Measurements from ENCODE around the gene TPST2. TPM values are rescaled to one million over a fixed set of nuclear protein-coding genes. Genes with fewer than 3 reads are reported as not detected.
A peak's percentile ranks its signal among the peaks of the same experiment; 100 is the strongest.

The TPST2 gene
- total and polyA plus RNA-seq, 2 of the 4 experiments (the other 2 are of a cell fraction), result 42.5 to 63.6 TPM

- H3K4me3 ChIP-seq (ENCODE audit: insufficient read depth, low read depth, low read length), result no peak overlapping the region
- no peak overlapping the region for H2BK15ac ChIP-seq (ENCODE audit: low read depth, low read length)
- BruUV-seq (replicated peaks), result no TSS peak
- POLR2A ChIA-PET (ENCODE audit: unreplicated experiment), result no interaction called here
- H3K9ac ChIP-seq (ENCODE audit: low read depth, low read length), result no peak overlapping the region
- H3K9me1 ChIP-seq (ENCODE audit: insufficient read depth, low read length), result no peaks in the 10 kb centered on the region
- CTCF ChIA-PET, result no interaction called here
- H2BK120ac ChIP-seq (ENCODE audit: low read depth, low read length), result no peak overlapping the region
- no peak overlapping the region for H2BK5ac ChIP-seq (ENCODE audit: low read depth, low read length, poor library complexity, severe bottlenecking)
- H3K79me1 ChIP-seq (ENCODE audit: low read depth in 1 of 2, low read length in 2 of 2), result peaks cover 26 to 48% of the 10 kb centered on the region in 2 experiments
- no peak overlapping the region for H4K8ac ChIP-seq (ENCODE audit: low read depth in 2 of 2, low read length in 2 of 2)
- H3K4me2 ChIP-seq (ENCODE audit: low read depth, low read length), result no peak overlapping the region
- H3K27me3 ChIP-seq (ENCODE audit: control insufficient read depth, insufficient read depth, low read length), result no peaks in the 10 kb centered on the region
- no peak overlapping the region for H2AK5ac ChIP-seq (ENCODE audit: low read depth, low read length)
- dilution Hi-C loops (cut with HindIII; ENCODE audit: low sequenced_read_pairs, unreplicated experiment), result no loop called here
- no peak overlapping the region for H3K27ac ChIP-seq (ENCODE audit: insufficient read depth, low read length)
- no peak overlapping the region for H3K18ac ChIP-seq (ENCODE audit: low read depth, low read length)
- no peak overlapping the region for H2AK9ac ChIP-seq (replicated peaks; ENCODE audit: low read depth, low read length, poor library complexity)
- no peak overlapping the region for H4K91ac ChIP-seq (ENCODE audit: insufficient read depth, low read depth, low read length)
- intact Hi-C loops (cut with micrococcal nuclease), result no loop called here
- DNase-seq (no peak), ATAC-seq (ENCODE audit: low read depth) (no peak)
- no peak overlapping the region for H4K5ac ChIP-seq (ENCODE audit: low read depth, low read length)
- H3K9me3 ChIP-seq (ENCODE audit: control insufficient read depth, insufficient read depth, low read length), result no peaks in the 10 kb centered on the region
- H4K20me1 ChIP-seq (ENCODE audit: insufficient read depth, low read length), result no peaks in the 10 kb centered on the region; the same call in 1 of the 2 replicates
- H3K56ac ChIP-seq (ENCODE audit: extremely low read depth, insufficient read depth, low read length), result no peak overlapping the region
- H3K23ac ChIP-seq (ENCODE audit: low read depth, low read length), result no peak overlapping the region
- no peak overlapping the region for H3K4ac ChIP-seq (ENCODE audit: low read depth, low read length)
- no peak overlapping the region for H2AFZ ChIP-seq (replicated peaks; ENCODE audit: low read length, poor library complexity)
- H3K36me3 ChIP-seq (ENCODE audit: control insufficient read depth, insufficient read depth, low read length), result peaks cover 27% of the 10 kb centered on the region
- H3K14ac ChIP-seq (replicated peaks; ENCODE audit: low read depth, low read length), result no peak overlapping the region
- peaks cover 6% of the 10 kb centered on the region for H3K4me1 ChIP-seq (ENCODE audit: control insufficient read depth, insufficient read depth, low read length)
- H2BK20ac ChIP-seq (ENCODE audit: low read depth, low read length), result no peak overlapping the region
- peak; percentile 52 for TF ChIP-seq CEBPB (IDR thresholded peaks at IDR 0.05; ENCODE audit: low read depth, low read length)
- no peak for TF ChIP-seq RAD21 (IDR thresholded peaks at IDR 0.05; ENCODE audit: low read length)
- WGBS, 2 experiments (ENCODE audit: extremely low coverage in 2 of 2, insufficient read length in 1 of 2), result no CpG with 5 or more reads among the region's 5 CpGs
- in situ Hi-C loops (cut with MboI; ENCODE audit: low sequenced_read_pairs), result no loop called here
Observed at GRCh38 chr22:26486394-26486793, 103.5 kb downstream of the TPST2 start.
